Right atrium auricular region (tissue), 2 donors: ENCODE data around the gene SMIM38. TPM values are rescaled to one million over a fixed set of nuclear protein-coding genes. Genes with fewer than 3 reads are reported as not detected.
A peak's percentile ranks its signal among the peaks of the same experiment; 100 is the strongest.

Experiments used
- DNase-seq: peaks from one replicate; pipeline ENCODE4 v3.0.0-alpha.2; 2019; ENCODE audit warnings: low spot score
- H3K27ac ChIP-seq, 2 donors: fragments of 200-600 bp; sonication (generic); 1 replicate in 1 of 2; 2 replicates in 1 of 2; pipeline ENCODE4 v1.5.1; 2016 to 2019
- H3K27me3 ChIP-seq, 2 donors: fragments of 200-600 bp; sonication (generic); one replicate each; pipeline versions ENCODE4 v1.5.1 to v1.6.0; 2017 to 2019
- H3K36me3 ChIP-seq: fragments of 200-600 bp; sonication (generic); one replicate; pipeline ENCODE4 v1.5.1; 2016
- H3K4me1 ChIP-seq, 2 donors: fragments of 200-600 bp; sonication (generic); one replicate each; pipeline versions ENCODE4 v1.5.1 to v1.6.0; 2017 to 2019
- H3K4me3 ChIP-seq, 2 donors: fragments of 200-600 bp; sonication (generic); 1 replicate in 1 of 2; 2 replicates in 1 of 2; pipeline ENCODE4 v1.5.1; 2017 to 2019; ENCODE audit warnings: mild to moderate bottlenecking in 1 of 2, moderate library complexity in 1 of 2
- H3K9me3 ChIP-seq, 2 donors: fragments of 200-600 bp; sonication (generic); one replicate each; pipeline ENCODE4 v1.5.1; 2019
- total RNA-seq, 2 donors: library from RNA; depleted of rRNA; stranded (reverse); fragments of >200 nt; gene quantifications; one replicate each; pipeline ENCODE4 v1.1.0, GENCODE V29; 2016
- TF ChIP-seq, protein P1 (sequence below), 2 donors: fragments of 200-600 bp; sonication (generic); IDR thresholded peaks; one replicate each; pipeline ENCODE4 v1.5.1; 2019; ENCODE audit warnings: antibody characterized with exemption in 2 of 2

Gene SMIM38
- total RNA-seq, 2 donors from 2014 or later: 0.35 TPM; not detected in 1

DNA sequence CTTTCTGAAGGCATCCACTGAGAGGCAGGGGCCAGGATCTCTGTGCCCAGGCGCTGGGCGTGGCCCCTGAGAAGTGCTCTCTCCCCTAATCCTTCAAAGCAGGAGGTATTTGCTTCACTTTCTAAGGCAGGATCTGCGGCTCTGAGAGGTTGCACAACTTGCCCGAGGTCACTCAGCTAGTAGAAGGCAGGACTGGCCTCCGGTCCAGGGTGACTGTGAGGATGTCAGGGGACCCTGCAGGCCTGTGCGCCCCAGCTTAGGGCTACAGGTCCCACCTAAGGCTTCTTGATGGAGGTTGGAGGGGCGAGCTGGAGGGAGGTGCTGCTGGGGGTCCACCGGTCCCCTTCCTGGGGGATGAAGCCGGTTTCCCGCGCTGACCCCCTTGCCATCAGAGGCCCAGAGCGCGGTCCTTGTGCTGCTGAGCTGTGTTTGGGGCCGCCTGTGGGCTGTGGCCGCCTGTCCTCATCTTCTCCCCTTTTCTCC is 979 bp downstream of the SMIM38 start:
- Histone ChIP-seq H3K4me1 (peaks cover 0 to 45% of the 10 kb centered on the region in 2 donors), H3K27me3 (no peaks in the 10 kb centered on the region), H3K4me3 (peak overlapping the region in 1 of 2 donors; percentile 20), H3K27ac (peak overlapping the region; percentile 75 to 76), H3K9me3 (no peaks in the 10 kb centered on the region), H3K36me3 (no peaks in the 10 kb centered on the region)
- TF ChIP-seq, protein P1, sequence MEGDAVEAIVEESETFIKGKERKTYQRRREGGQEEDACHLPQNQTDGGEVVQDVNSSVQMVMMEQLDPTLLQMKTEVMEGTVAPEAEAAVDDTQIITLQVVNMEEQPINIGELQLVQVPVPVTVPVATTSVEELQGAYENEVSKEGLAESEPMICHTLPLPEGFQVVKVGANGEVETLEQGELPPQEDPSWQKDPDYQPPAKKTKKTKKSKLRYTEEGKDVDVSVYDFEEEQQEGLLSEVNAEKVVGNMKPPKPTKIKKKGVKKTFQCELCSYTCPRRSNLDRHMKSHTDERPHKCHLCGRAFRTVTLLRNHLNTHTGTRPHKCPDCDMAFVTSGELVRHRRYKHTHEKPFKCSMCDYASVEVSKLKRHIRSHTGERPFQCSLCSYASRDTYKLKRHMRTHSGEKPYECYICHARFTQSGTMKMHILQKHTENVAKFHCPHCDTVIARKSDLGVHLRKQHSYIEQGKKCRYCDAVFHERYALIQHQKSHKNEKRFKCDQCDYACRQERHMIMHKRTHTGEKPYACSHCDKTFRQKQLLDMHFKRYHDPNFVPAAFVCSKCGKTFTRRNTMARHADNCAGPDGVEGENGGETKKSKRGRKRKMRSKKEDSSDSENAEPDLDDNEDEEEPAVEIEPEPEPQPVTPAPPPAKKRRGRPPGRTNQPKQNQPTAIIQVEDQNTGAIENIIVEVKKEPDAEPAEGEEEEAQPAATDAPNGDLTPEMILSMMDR (IDR thresholded peaks at IDR 0.05): no peak
- no peak for DNase-seq

DNA sequence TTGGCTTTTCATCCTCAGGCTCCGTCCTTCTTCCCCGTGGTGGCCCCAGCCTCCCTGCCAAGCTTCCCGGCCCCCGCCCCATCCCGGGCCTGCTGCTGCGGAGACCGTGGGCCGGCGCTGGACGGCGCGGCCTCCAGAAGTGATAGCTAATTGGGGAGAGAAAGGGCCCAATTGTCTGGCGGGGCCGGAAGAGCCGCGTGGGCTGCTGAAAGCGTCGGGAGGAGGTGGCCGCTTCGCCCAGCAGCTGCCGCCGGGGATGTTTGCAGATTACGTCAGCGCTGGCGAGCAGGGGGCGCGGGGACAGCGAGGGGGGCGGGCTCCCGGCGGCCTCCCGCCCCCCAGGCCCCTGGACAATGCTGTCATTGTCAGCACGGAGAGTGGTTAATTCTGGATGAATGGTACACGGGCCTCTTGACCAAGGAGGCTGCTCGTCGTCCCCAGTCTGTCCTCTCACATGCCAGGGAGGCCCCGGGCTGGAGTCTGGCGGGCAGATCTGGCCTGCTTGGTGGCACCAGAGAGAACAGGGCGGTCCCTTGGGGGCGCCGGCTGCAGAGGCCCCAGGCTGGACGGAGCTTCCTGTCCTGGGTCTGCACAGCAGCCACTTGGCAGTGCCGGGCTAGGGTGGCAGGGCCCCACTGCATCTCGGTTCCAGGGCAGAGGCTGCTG is 1.6 kb downstream of the SMIM38 start:
- Histone ChIP-seq H3K4me1 (peaks cover 0 to 45% of the 10 kb centered on the region in 2 donors), H3K27ac (peak overlapping the region; percentile 75 to 76), H3K36me3 (no peaks in the 10 kb centered on the region)

DNA sequence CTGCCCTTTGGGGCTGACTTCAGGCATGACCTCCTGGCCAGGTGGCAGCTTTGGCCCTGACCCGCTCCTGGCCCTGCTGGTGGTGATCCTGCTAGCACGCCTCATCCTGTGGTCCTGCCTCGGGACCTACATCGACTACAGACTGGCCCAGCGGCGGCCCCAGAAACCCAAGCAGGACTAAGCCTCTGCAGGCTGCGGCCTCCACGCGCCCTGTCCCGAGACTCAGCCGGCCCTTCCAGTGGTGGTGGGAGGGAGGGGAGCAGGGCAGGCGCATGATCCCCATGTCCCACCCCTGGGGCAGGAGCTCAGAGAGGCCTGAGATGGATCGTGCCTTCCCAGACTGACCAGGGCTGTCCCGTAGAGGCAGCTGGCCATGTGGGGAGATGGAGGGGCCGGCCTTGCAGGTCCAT is 2.1 kb downstream of the SMIM38 start:
- Histone ChIP-seq H3K27ac (peak overlapping the region; percentile 75 to 76), H3K4me1 (peaks cover 0 to 45% of the 10 kb centered on the region in 2 donors), H3K36me3 (no peaks in the 10 kb centered on the region), H3K27me3 (no peaks in the 10 kb centered on the region), H3K9me3 (no peaks in the 10 kb centered on the region), H3K4me3 (no peak overlapping the region)
- TF ChIP-seq, protein P1 (IDR thresholded peaks at IDR 0.05): no peak
- no peak for DNase-seq

More for the DNA sequence above, 1.6 kb downstream of the SMIM38 start:
- TF ChIP-seq, protein P1 (IDR thresholded peaks at IDR 0.05): no peak
- no peak for DNase-seq
- Histone ChIP-seq H3K9me3 (no peaks in the 10 kb centered on the region), H3K27me3 (no peaks in the 10 kb centered on the region), H3K4me3 (peak overlapping the region in 1 of 2 donors; percentile 20)

DNA sequence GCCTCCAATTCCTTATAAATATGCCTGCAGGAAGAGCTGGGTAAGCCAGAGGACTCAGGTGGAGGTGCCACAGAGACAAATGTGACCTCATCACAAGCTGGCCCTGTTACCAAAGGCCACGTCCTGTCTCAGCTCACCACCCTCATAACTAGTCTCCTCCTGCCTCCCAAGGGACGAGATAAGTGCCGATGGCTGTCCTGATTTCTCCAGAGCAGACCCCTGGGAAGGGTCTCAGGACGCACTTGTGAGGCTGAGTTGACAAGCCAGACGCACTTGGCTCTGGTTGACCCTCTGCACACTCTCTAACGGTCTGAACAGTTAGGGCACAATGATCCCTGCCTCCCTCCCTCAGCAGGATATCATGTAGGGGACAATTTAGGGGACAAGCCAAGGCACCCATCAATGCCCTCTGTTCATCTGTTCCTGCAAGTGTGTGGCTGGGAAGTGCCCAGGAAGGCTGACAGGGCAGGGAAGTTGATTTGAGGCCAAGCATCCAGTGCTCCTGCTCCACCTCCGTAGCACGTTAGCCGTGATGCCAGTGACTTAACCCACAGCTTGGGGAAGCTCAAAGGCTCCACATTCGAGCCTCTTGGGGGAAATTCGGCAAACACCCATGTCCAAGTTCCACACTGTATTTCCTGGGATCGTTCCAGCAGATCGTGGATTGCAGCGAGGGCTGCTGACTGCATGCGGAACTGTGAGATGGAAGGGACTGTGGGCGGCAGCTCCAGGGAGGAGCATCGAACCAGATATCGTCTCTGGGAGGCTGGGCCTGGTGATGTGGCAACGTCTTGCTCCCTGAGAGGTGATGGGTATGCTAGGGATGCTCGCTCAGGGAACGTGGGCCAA is 2.8 kb downstream of the SMIM38 start:
- Histone ChIP-seq H3K9me3 (peaks cover 0 to 3% of the 10 kb centered on the region in 2 donors), H3K27ac (no peak overlapping the region), H3K4me1 (peaks cover 0 to 45% of the 10 kb centered on the region in 2 donors), H3K4me3 (no peak overlapping the region), H3K36me3 (no peaks in the 10 kb centered on the region), H3K27me3 (no peaks in the 10 kb centered on the region)
- no peak for DNase-seq
- TF ChIP-seq, protein P1 (IDR thresholded peaks at IDR 0.05): no peak

GRCh38 chr11:69159150-69159852 is 3.6 kb downstream of the SMIM38 start:
- H3K9me3 ChIP-seq: peaks cover 0 to 8% of the 10 kb centered on the region in 2 donors
- H3K36me3 ChIP-seq: no peaks in the 10 kb centered on the region
- H3K27ac ChIP-seq: no peak overlapping the region
- H3K4me3 ChIP-seq: no peak overlapping the region
- DNase-seq: no peak
- TF ChIP-seq, protein P1 (IDR thresholded peaks at IDR 0.05): no peak
- peaks cover 0 to 45% of the 10 kb centered on the region in 2 donors for H3K4me1 ChIP-seq
- no peaks in the 10 kb centered on the region for H3K27me3 ChIP-seq
